GM23338 (cell line): ENCODE results near the gene LRRC75B. TPM values are rescaled to one million over a fixed set of nuclear protein-coding genes. Genes with fewer than 3 reads are reported as not detected.

ENCODE experiments used
- ATAC-seq: fragments of 200-7000 bp; cut with Tn5 transposase; 3 replicates; pipeline ENCODE4 v1.9.1; 2020
- DNase-seq: peaks from one replicate; pipeline ENCODE4 v3.0.0-alpha.2; 2015; ENCODE audit warnings: low spot score
- H2AFZ ChIP-seq: fragments of 200-600 bp; sonication (generic); 2 replicates; pipeline ENCODE4 v1.8.0; 2016; ENCODE audit warnings: antibody characterized with exemption, mild to moderate bottlenecking, moderate library complexity
- H3F3A ChIP-seq: fragments of 200-600 bp; sonication (generic); replicated peaks from 2 replicates; pipeline ENCODE4 v1.8.0; 2017; ENCODE audit warnings: antibody characterized with exemption, mixed run types, low read depth
- H3K27ac ChIP-seq: fragments of 200-600 bp; sonication (generic); 2 replicates; pipeline ENCODE4 v1.6.1; 2016; ENCODE audit warnings: low read depth
- H3K27me3 ChIP-seq: fragments of 200-600 bp; sonication (generic); 2 replicates; pipeline ENCODE4 v1.8.0; 2016; ENCODE audit warnings: mild to moderate bottlenecking, mixed run types, moderate library complexity; ENCODE audit not compliant: insufficient read depth
- H3K36me3 ChIP-seq: fragments of 200-600 bp; sonication (generic); 2 replicates; pipeline ENCODE4 v1.8.0; 2016; ENCODE audit warnings: mild to moderate bottlenecking; ENCODE audit not compliant: insufficient read depth
- H3K4me1 ChIP-seq: fragments of 200-600 bp; sonication (generic); 2 replicates; pipeline ENCODE4 v1.8.0; 2016; ENCODE audit warnings: mild to moderate bottlenecking, moderate library complexity; ENCODE audit not compliant: insufficient read depth
- H3K4me2 ChIP-seq: fragments of 200-600 bp; sonication (generic); 2 replicates; pipeline ENCODE4 v1.7.1; 2017; ENCODE audit warnings: mixed run types
- H3K4me3 ChIP-seq: fragments of 200-600 bp; sonication (generic); 2 replicates; pipeline ENCODE4 v1.6.1; 2016; ENCODE audit warnings: mixed run types
- H3K79me2 ChIP-seq: fragments of 200-600 bp; sonication (generic); replicated peaks from 2 replicates; pipeline ENCODE4 v1.8.0; 2017; ENCODE audit warnings: mild to moderate bottlenecking; ENCODE audit not compliant: insufficient read depth
- H3K9me2 ChIP-seq: fragments of 200-600 bp; sonication (generic); 2 replicates; pipeline ENCODE4 v1.8.0; 2017; ENCODE audit not compliant: insufficient read depth
- H4K20me1 ChIP-seq: fragments of 200-600 bp; sonication (generic); replicated peaks from 2 replicates; pipeline ENCODE4 v1.8.0; 2017; ENCODE audit warnings: mild to moderate bottlenecking; ENCODE audit not compliant: insufficient read depth
- H3K27ac Mint-ChIP-seq: 2 replicates; pipeline ENCODE4 v1.8.0; 2020; ENCODE audit warnings: inconsistent platforms, mild to moderate bottlenecking, moderate library complexity, mixed read lengths
- H3K27me3 Mint-ChIP-seq: 3 replicates; pipeline ENCODE4 v1.8.0; 2022; ENCODE audit warnings: low read depth, mild to moderate bottlenecking, moderate library complexity, mixed read lengths, inconsistent platforms; ENCODE audit not compliant: insufficient read depth, poor library complexity
- H3K36me3 Mint-ChIP-seq: 3 replicates; pipeline ENCODE4 v1.8.0; 2021; ENCODE audit warnings: low read depth, mild to moderate bottlenecking, inconsistent platforms, moderate library complexity, mixed read lengths
- H3K4me1 Mint-ChIP-seq: 3 replicates; pipeline ENCODE4 v1.8.0; 2020; ENCODE audit warnings: mild to moderate bottlenecking, inconsistent platforms, mixed read lengths
- H3K4me3 Mint-ChIP-seq: 3 replicates; pipeline ENCODE4 v1.8.0; 2021; ENCODE audit warnings: moderate library complexity, mild to moderate bottlenecking, inconsistent platforms, mixed read lengths
- H3K9me3 Mint-ChIP-seq: 3 replicates; pipeline ENCODE4 v1.8.0; 2020; ENCODE audit warnings: moderate library complexity, mild to moderate bottlenecking, inconsistent platforms, mixed read lengths
- CREB1 ChIP-seq: fragments of 250-450 bp; sonication (Bioruptor Pico); IDR thresholded peaks from 2 replicates; pipeline ENCODE4 v1.5.0; 2020; ENCODE audit warnings: low read depth, mild to moderate bottlenecking, moderate library complexity
- CTCF ChIP-seq, 2 experiments: fragments of 200-600 bp in 1 of 2; sonication (generic) in 1 of 2; conservative IDR thresholded peaks; 2 replicates each; pipeline versions ENCODE4 v1.5.1 to v1.6.1; 2016 to 2017; ENCODE audit warnings: antibody characterized with exemption in 2 of 2, low read depth in 2 of 2, mild to moderate bottlenecking in 2 of 2, moderate library complexity in 1 of 2
- ETS1 ChIP-seq: IDR thresholded peaks from 2 replicates; pipeline ENCODE4 v1.6.1; 2016; ENCODE audit warnings: antibody characterized with exemption
- EZH2 ChIP-seq: fragments of 200-600 bp; sonication (generic); IDR thresholded peaks from one replicate; pipeline ENCODE4 v1.8.0; 2017; ENCODE audit warnings: antibody characterized with exemption, mild to moderate bottlenecking, low read depth; ENCODE audit not compliant: unreplicated experiment
- EZH2phosphoT487 ChIP-seq: fragments of 200-600 bp; sonication (generic); IDR thresholded peaks from one replicate; pipeline ENCODE4 v1.8.1; 2018; ENCODE audit warnings: antibody characterized with exemption; ENCODE audit not compliant: unreplicated experiment
- JUNB ChIP-seq: IDR thresholded peaks from one replicate; pipeline ENCODE4 v1.6.1; 2016; ENCODE audit warnings: antibody characterized with exemption; ENCODE audit not compliant: unreplicated experiment
- NANOG ChIP-seq: IDR thresholded peaks from 2 replicates; pipeline ENCODE4 v1.6.1; 2016; ENCODE audit warnings: antibody characterized with exemption, borderline replicate concordance
- POLR2AphosphoS5 ChIP-seq: IDR thresholded peaks from 2 replicates; pipeline ENCODE4 v1.6.1; 2016; ENCODE audit warnings: antibody characterized with exemption, low read depth
- REST ChIP-seq: IDR thresholded peaks from one replicate; pipeline ENCODE4 v1.6.1; 2018; ENCODE audit warnings: antibody characterized with exemption; ENCODE audit not compliant: unreplicated experiment
- STAT1 ChIP-seq: IDR thresholded peaks from one replicate; pipeline ENCODE4 v1.6.1; 2016; ENCODE audit warnings: antibody characterized with exemption; ENCODE audit not compliant: unreplicated experiment
- ZNF114 ChIP-seq: fragments of 250-450 bp; sonication (Bioruptor Pico); IDR thresholded peaks from 2 replicates; pipeline ENCODE4 v1.5.0; 2020; ENCODE audit warnings: mild to moderate bottlenecking, moderate library complexity
- ZNF331 ChIP-seq: fragments of 250-450 bp; sonication (Bioruptor Pico); IDR thresholded peaks from 2 replicates; pipeline ENCODE4 v1.5.0; 2020; ENCODE audit warnings: low read depth, mild to moderate bottlenecking, moderate library complexity
- ZNF462 ChIP-seq: fragments of 250-450 bp; sonication (Bioruptor Pico); IDR thresholded peaks from 2 replicates; pipeline ENCODE4 v1.5.0; 2020; ENCODE audit warnings: mild to moderate bottlenecking, moderate library complexity
- polyA plus RNA-seq: library from polyadenylated mRNA; unstranded; fragments of >200 nt; fragmentation: Nextera tagmentation; extraction: Ambion mirVana; gene quantifications from 2 replicates; pipeline ENCODE4 v1.2.1, GENCODE V29; 2016
- total RNA-seq: library from RNA; depleted of rRNA; stranded (reverse); fragments of >200 nt; shearing (Covaris generic); gene quantifications from 2 replicates; pipeline ENCODE4 v1.2.3, GENCODE V29; 2014

The LRRC75B gene
- total and polyA plus RNA-seq, 2 experiments from 2014 or later = 17.6 to 22.1 TPM

GRCh38 chr22:24565077-24565476 is 27.8 kb downstream of the LRRC75B start:
- Histone ChIP-seq H3K4me2 (no peak overlapping the region), H3K9me2 (no peaks in the 10 kb centered on the region), H4K20me1 (peaks cover 64% of the 10 kb centered on the region), H3K4me1 (no peaks in the 10 kb centered on the region), H3K79me2 (peaks cover 86% of the 10 kb centered on the region), H3K27ac (no peak overlapping the region), H3K27me3 (no peaks in the 10 kb centered on the region), H3K4me3 (no peak overlapping the region), H2AFZ (no peak overlapping the region), H3F3A (0 out of 2 replicates have a peak, but pooled peaks cover 5% of the 10 kb centered on the region), H3K36me3 (peaks cover 35% of the 10 kb centered on the region)
- no peak overlapping the region for H3K4me3 Mint-ChIP-seq
- H3K27ac Mint-ChIP-seq = no peak overlapping the region
- H3K4me1 Mint-ChIP-seq = no peaks in the 10 kb centered on the region
- TF ChIP-seq CREB1 (CRISPR knock-in tag) = no peak
- TF ChIP-seq EZH2 = no peak
- TF ChIP-seq STAT1 = no peak
- TF ChIP-seq ZNF462 (CRISPR knock-in tag) = no peak
- TF ChIP-seq NANOG = no peak
- TF ChIP-seq ETS1 = no peak
- TF ChIP-seq POLR2AphosphoS5 = no peak
- no peak for TF ChIP-seq CTCF (conservative IDR thresholded peaks at IDR 0.05; ENCODE audit: low read depth in 2 of 2)
- TF ChIP-seq EZH2phosphoT487 = no peak
- TF ChIP-seq REST = no peak
- TF ChIP-seq ZNF331 (CRISPR knock-in tag) = no peak
- TF ChIP-seq JUNB = no peak
- no peak for TF ChIP-seq ZNF114
- ATAC-seq = no peak
- no peaks in the 10 kb centered on the region for H3K27me3 Mint-ChIP-seq
- no peaks in the 10 kb centered on the region for H3K9me3 Mint-ChIP-seq
- H3K36me3 Mint-ChIP-seq = peaks cover 59% of the 10 kb centered on the region
- DNase-seq = no peak
